ENCODE results near the gene ST7.
"Not testable (repeated sequence)": the region's sequence is repeated elsewhere in the genome, so short reads cannot be mapped to it uniquely, and the experiment has no call there.

Gene ST7

GRCh38 chr7:116950889-116951351, 2.4 kb upstream of the ST7 start:
- no peak for DNase-seq (ENCODE audit: low spot score)

GRCh38 chr7:116951366-116952292, 1.7 kb upstream of the ST7 start:
- no peak for DNase-seq (ENCODE audit: low spot score)

GRCh38 chr7:116952635-116953371, 498 bp upstream of the ST7 start:
- DNase-seq (ENCODE audit: low spot score), result no peak

- DNase-seq (ENCODE audit: low spot score), result no peak
Observed at GRCh38 chr7:116953906-116954838, 871 bp downstream of the ST7 start.

- DNase-seq (ENCODE audit: low spot score), result no peak
Observed at GRCh38 chr7:116955340-116955739, 2.0 kb downstream of the ST7 start.

- DNase-seq (ENCODE audit: low spot score), result no peak
Observed at GRCh38 chr7:116955801-116956476, 2.6 kb downstream of the ST7 start.

- DNase-seq (ENCODE audit: low spot score), result no peak
Observed at GRCh38 chr7:116956477-116956804, 3.1 kb downstream of the ST7 start.

GRCh38 chr7:116957874-116958273, 4.6 kb downstream of the ST7 start:
- no peak for DNase-seq (ENCODE audit: low spot score)

GRCh38 chr7:116961966-116962673, 8.8 kb downstream of the ST7 start:
- not testable (repeated sequence) for DNase-seq (ENCODE audit: low spot score)

GRCh38 chr7:116963234-116963633, 9.9 kb downstream of the ST7 start:
- DNase-seq (ENCODE audit: low spot score), result no peak

- DNase-seq (ENCODE audit: low spot score), result no peak
Observed at GRCh38 chr7:116966601-116967000, 13.3 kb downstream of the ST7 start.

- DNase-seq (ENCODE audit: low spot score), result no peak
Observed at GRCh38 chr7:116967254-116967922, 14.1 kb downstream of the ST7 start.

- no peak for DNase-seq (ENCODE audit: low spot score)
Observed at GRCh38 chr7:116967983-116968382, 14.7 kb downstream of the ST7 start.

GRCh38 chr7:116968631-116969030, 15.3 kb downstream of the ST7 start:
- no peak for DNase-seq (ENCODE audit: low spot score)

GRCh38 chr7:116969371-116969902, 16.1 kb downstream of the ST7 start:
- no peak for DNase-seq (ENCODE audit: low spot score)

GRCh38 chr7:116970238-116970910, 17.1 kb downstream of the ST7 start:
- DNase-seq (ENCODE audit: low spot score), result no peak

GRCh38 chr7:116971153-116971552, 17.9 kb downstream of the ST7 start:
- DNase-seq (ENCODE audit: low spot score), result not testable (repeated sequence)

- no peak for DNase-seq (ENCODE audit: low spot score)
Observed at GRCh38 chr7:116971869-116972268, 18.6 kb downstream of the ST7 start.

- DNase-seq (ENCODE audit: low spot score), result not testable (repeated sequence)
Observed at GRCh38 chr7:116975024-116975423, 21.7 kb downstream of the ST7 start.
